ENCODE results near the gene IL17D.
A peak's percentile ranks its signal among the peaks of the same experiment; 100 is the strongest.

IL17D gene

DNA sequence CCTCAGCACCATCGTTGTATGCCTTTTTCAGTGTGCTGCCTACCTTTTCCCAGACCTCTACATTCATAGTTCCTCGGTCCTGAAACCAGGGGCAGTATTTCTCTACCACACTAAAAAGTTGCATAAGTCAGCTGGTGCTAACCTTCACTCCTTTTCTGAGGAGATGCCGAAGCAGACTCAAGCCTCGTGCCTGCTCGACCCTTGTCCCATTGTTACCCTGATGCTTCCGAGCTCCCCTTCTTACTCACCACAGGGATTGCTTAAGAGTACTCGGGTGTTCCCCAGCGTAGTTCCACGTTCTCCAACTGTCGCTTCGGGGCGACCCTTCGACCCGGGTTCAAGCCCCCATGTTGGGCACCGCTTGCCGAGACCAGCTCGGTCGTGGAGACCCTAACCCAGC is 19.0 kb upstream of the IL17D start:
- TF ChIP-seq POLR2AphosphoS5 (IDR thresholded peaks at IDR 0.05; ENCODE audit: borderline replicate concordance, low read depth, low read length) = no peak
- no peak for TF ChIP-seq FOXP2 (optimal IDR thresholded peaks at IDR 0.05; ENCODE audit: control extremely low read depth, extremely low read length, insufficient read depth)
- no peak for TF ChIP-seq EZH2 (IDR thresholded peaks at IDR 0.05)
- no peak overlapping the region for H3K9ac ChIP-seq (ENCODE audit: insufficient read length)
- H3K27ac ChIP-seq = no peak overlapping the region
- H3K36me3 ChIP-seq (ENCODE audit: insufficient read depth, low read length) = no peaks in the 10 kb centered on the region
- DNase-seq (ENCODE audit: low read depth, low spot score) = no peak
- no peak overlapping the region for H3K4me3 ChIP-seq
- no peaks in the 10 kb centered on the region for H3K9me3 ChIP-seq (ENCODE audit: low read depth, low read length)

DNA sequence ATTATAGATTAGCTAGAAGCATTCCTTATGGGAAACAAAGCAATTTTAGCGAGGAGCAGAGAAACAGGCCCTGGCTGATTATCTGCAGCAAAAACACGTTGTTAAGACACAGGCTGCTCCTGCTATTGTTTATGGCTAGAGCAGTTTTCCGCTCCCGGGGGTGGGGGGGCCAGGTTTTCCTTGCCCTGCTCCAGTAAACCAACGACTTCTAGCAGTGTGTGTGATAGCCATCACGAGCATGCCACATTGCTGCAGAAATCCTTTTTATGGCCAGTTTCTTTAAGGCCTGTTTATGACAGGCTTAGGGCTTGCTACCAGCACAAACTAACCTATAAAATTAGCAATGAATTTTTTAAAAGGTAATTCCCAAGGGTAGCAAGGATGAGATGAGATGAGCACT is 18.4 kb upstream of the IL17D start:
- H3K4me3 ChIP-seq = no peak overlapping the region
- no peaks in the 10 kb centered on the region for H3K36me3 ChIP-seq (ENCODE audit: insufficient read depth, low read length)
- H3K27ac ChIP-seq = no peak overlapping the region
- DNase-seq (ENCODE audit: low read depth, low spot score) = no peak
- no peak for TF ChIP-seq FOXP2 (optimal IDR thresholded peaks at IDR 0.05; ENCODE audit: control extremely low read depth, extremely low read length, insufficient read depth)
- no peak for TF ChIP-seq POLR2AphosphoS5 (IDR thresholded peaks at IDR 0.05; ENCODE audit: borderline replicate concordance, low read depth, low read length)
- no peak for TF ChIP-seq EZH2 (IDR thresholded peaks at IDR 0.05)
- H3K9me3 ChIP-seq (ENCODE audit: low read depth, low read length) = no peaks in the 10 kb centered on the region
- H3K9ac ChIP-seq (ENCODE audit: insufficient read length) = no peak overlapping the region

- Histone ChIP-seq H3K9me3 (ENCODE audit: low read depth, low read length) (no peaks in the 10 kb centered on the region), H3K4me3 (no peak overlapping the region), H3K9ac (ENCODE audit: insufficient read length) (no peak overlapping the region), H3K27ac (no peak overlapping the region), H3K36me3 (ENCODE audit: insufficient read depth, low read length) (no peaks in the 10 kb centered on the region)
- no peak for DNase-seq (ENCODE audit: low read depth, low spot score)
- TF ChIP-seq EZH2 (IDR thresholded peaks at IDR 0.05) (no peak), POLR2AphosphoS5 (IDR thresholded peaks at IDR 0.05; ENCODE audit: borderline replicate concordance, low read depth, low read length) (no peak), FOXP2 (optimal IDR thresholded peaks at IDR 0.05; ENCODE audit: control extremely low read depth, extremely low read length, insufficient read depth) (no peak)
These were observed 17.3 kb upstream of the IL17D start for GRCh38 chr13:20686167-20686566.

GRCh38 chr13:20686863-20687579 is 16.5 kb upstream of the IL17D start:
- Histone ChIP-seq H3K27ac (no peak overlapping the region), H3K9me3 (ENCODE audit: low read depth, low read length) (no peaks in the 10 kb centered on the region), H3K36me3 (ENCODE audit: insufficient read depth, low read length) (no peaks in the 10 kb centered on the region), H3K9ac (ENCODE audit: insufficient read length) (no peak overlapping the region), H3K4me3 (no peak overlapping the region)
- no peak for TF ChIP-seq POLR2AphosphoS5 (IDR thresholded peaks at IDR 0.05; ENCODE audit: borderline replicate concordance, low read depth, low read length)
- no peak for TF ChIP-seq EZH2 (IDR thresholded peaks at IDR 0.05)
- no peak for TF ChIP-seq FOXP2 (optimal IDR thresholded peaks at IDR 0.05; ENCODE audit: control extremely low read depth, extremely low read length, insufficient read depth)
- DNase-seq (ENCODE audit: low read depth, low spot score) = no peak

GRCh38 chr13:20689291-20689690 is 14.2 kb upstream of the IL17D start:
- Histone ChIP-seq H3K9ac (ENCODE audit: insufficient read length) (no peak overlapping the region), H3K36me3 (ENCODE audit: insufficient read depth, low read length) (no peaks in the 10 kb centered on the region), H3K27ac (no peak overlapping the region), H3K4me3 (no peak overlapping the region), H3K9me3 (ENCODE audit: low read depth, low read length) (no peaks in the 10 kb centered on the region)
- no peak for TF ChIP-seq EZH2 (IDR thresholded peaks at IDR 0.05)
- no peak for TF ChIP-seq POLR2AphosphoS5 (IDR thresholded peaks at IDR 0.05; ENCODE audit: borderline replicate concordance, low read depth, low read length)
- no peak for DNase-seq (ENCODE audit: low read depth, low spot score)

DNA sequence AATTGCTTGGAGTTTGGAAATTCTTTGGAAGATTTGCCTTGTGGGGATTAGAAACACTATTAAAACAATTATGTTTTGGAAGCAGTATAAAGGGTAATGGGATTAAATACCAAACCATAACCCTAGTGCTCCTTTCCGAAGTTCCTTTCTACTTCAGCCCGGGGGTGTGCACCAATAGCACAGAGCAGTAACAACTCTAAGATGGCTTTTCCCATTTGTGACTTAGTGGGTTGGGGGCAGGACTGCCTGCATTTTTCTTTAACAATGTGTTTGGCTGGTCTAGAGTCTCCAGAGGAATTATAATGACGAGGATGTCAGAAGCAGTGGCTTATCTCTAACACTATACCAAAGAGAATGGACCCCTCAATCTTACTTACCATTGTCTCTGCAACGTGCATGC is 11.9 kb upstream of the IL17D start:
- no peaks in the 10 kb centered on the region for H3K36me3 ChIP-seq (ENCODE audit: insufficient read depth, low read length)
- no peak overlapping the region for H3K4me3 ChIP-seq
- TF ChIP-seq POLR2AphosphoS5 (IDR thresholded peaks at IDR 0.05; ENCODE audit: borderline replicate concordance, low read depth, low read length) (no peak), EZH2 (IDR thresholded peaks at IDR 0.05) (no peak), FOXP2 (optimal IDR thresholded peaks at IDR 0.05; ENCODE audit: control extremely low read depth, extremely low read length, insufficient read depth) (no peak)
- no peaks in the 10 kb centered on the region for H3K9me3 ChIP-seq (ENCODE audit: low read depth, low read length)
- DNase-seq (ENCODE audit: low read depth, low spot score) = no peak
- H3K9ac ChIP-seq (ENCODE audit: insufficient read length) = no peak overlapping the region
- no peak overlapping the region for H3K27ac ChIP-seq

DNA sequence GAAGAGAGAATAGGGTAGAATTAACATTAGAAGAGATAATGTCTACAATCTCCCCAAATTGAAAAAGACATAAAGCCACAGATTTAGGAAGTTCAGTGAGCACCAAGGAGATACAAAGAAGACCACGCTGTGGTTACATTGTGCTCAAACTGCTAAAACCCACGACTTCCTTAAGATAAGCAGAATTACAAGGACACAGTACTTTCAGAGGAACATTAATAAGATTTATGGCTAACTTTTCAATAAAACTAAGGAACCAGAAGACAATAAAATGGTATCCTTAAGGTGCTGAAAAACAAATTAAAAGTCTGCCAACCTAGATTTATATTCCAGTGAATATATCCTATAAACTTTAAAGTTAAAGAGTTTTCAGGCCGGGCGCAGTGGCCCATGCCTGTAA is 7.4 kb upstream of the IL17D start:
- no peak for DNase-seq (ENCODE audit: low read depth, low spot score)
- H3K4me3 ChIP-seq = no peak overlapping the region
- H3K9ac ChIP-seq (ENCODE audit: insufficient read length) = no peak overlapping the region
- no peaks in the 10 kb centered on the region for H3K36me3 ChIP-seq (ENCODE audit: insufficient read depth, low read length)
- TF ChIP-seq EZH2 (IDR thresholded peaks at IDR 0.05) (no peak), POLR2AphosphoS5 (IDR thresholded peaks at IDR 0.05; ENCODE audit: borderline replicate concordance, low read depth, low read length) (peak; percentile 24; the same call in 1 of the 2 replicates), FOXP2 (optimal IDR thresholded peaks at IDR 0.05; ENCODE audit: control extremely low read depth, extremely low read length, insufficient read depth) (no peak)
- H3K9me3 ChIP-seq (ENCODE audit: low read depth, low read length) = no peaks in the 10 kb centered on the region
- no peak overlapping the region for H3K27ac ChIP-seq

- H3K9me3 ChIP-seq (ENCODE audit: low read depth, low read length) = no peaks in the 10 kb centered on the region
- H3K4me3 ChIP-seq = no peak overlapping the region
- H3K27ac ChIP-seq = no peak overlapping the region
- no peak for DNase-seq (ENCODE audit: low read depth, low spot score)
- no peak for TF ChIP-seq EZH2 (IDR thresholded peaks at IDR 0.05)
- no peak for TF ChIP-seq FOXP2 (optimal IDR thresholded peaks at IDR 0.05; ENCODE audit: control extremely low read depth, extremely low read length, insufficient read depth)
- TF ChIP-seq POLR2AphosphoS5 (IDR thresholded peaks at IDR 0.05; ENCODE audit: borderline replicate concordance, low read depth, low read length) = no peak
- no peak overlapping the region for H3K9ac ChIP-seq (ENCODE audit: insufficient read length)
- no peaks in the 10 kb centered on the region for H3K36me3 ChIP-seq (ENCODE audit: insufficient read depth, low read length)
These were observed 3.8 kb upstream of the IL17D start for GRCh38 chr13:20699715-20700114.

- Histone ChIP-seq H3K9ac (ENCODE audit: insufficient read length) (no peak overlapping the region), H3K9me3 (ENCODE audit: low read depth, low read length) (no peaks in the 10 kb centered on the region), H3K4me3 (no peak overlapping the region), H3K36me3 (ENCODE audit: insufficient read depth, low read length) (no peaks in the 10 kb centered on the region), H3K27ac (no peak overlapping the region)
- no peak for TF ChIP-seq EZH2 (IDR thresholded peaks at IDR 0.05)
- no peak for TF ChIP-seq FOXP2 (optimal IDR thresholded peaks at IDR 0.05; ENCODE audit: control extremely low read depth, extremely low read length, insufficient read depth)
- TF ChIP-seq POLR2AphosphoS5 (IDR thresholded peaks at IDR 0.05; ENCODE audit: borderline replicate concordance, low read depth, low read length) = no peak
- no peak for DNase-seq (ENCODE audit: low read depth, low spot score)
These were observed 3.2 kb upstream of the IL17D start for GRCh38 chr13:20700288-20700687.
